HG03378 (cell line): ENCODE data around the gene PDLIM5.
"Not testable (repeated sequence)": the region's sequence is repeated elsewhere in the genome, so short reads cannot be mapped to it uniquely, and the experiment has no call there.

Experiments used
- ATAC-seq: cut with Tn5 transposase; IDR thresholded peaks from one replicate; pipeline ENCODE4 v1.9.1; 2021; ENCODE audit warnings: mild to moderate bottlenecking, moderate library complexity; ENCODE audit not compliant: unreplicated experiment

PDLIM5 gene

DNA sequence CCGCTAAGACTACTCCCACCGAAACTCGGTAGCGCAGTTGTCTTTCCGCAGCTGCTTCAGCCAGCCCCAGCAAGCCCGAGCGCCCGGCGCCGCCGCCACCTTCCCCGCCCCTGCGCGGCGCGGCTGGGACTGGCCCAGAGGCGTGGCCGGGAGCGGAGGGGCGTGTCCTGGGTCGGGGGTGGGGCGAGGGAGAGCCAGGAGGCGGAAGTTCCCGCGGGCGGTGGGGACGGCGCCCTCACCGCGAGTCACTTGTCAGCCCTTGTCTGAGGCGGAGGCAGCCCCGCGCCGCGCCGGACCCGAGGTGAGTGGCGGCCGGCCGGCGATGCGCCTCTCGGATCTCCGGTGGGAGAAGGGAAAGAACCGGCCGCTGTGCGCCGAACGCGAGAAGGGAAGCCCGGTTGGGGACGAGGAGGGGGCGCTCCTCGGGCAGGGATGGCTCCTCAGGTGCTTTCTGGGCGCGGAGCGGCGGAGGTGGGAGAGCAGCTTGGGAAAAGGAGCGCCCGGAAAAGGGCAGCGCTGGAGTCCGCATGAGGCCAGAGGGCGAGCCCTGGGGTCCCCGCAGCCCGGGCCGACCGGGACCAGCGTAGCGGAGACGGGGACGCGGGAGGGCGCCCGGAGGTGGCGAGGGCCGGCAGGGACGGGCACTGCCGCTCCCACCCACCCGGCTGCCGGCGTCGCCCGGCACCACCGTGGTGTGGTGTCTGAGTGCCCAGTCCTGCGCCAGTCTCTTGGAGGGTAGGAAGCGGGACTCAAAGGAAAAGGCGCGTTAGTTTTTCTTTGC lies at the start of gene PDLIM5:
TSS of gene PDLIM5 (plus strand) at position 248 of the 781 bp plus-strand sequence. CDS start 3,347 bp downstream, outside the sequence.
- peak; percentile 82 for ATAC-seq

- ATAC-seq = not testable (repeated sequence)
Observed at GRCh38 chr4:94402439-94402838, 49.3 kb upstream of the PDLIM5 start.

DNA sequence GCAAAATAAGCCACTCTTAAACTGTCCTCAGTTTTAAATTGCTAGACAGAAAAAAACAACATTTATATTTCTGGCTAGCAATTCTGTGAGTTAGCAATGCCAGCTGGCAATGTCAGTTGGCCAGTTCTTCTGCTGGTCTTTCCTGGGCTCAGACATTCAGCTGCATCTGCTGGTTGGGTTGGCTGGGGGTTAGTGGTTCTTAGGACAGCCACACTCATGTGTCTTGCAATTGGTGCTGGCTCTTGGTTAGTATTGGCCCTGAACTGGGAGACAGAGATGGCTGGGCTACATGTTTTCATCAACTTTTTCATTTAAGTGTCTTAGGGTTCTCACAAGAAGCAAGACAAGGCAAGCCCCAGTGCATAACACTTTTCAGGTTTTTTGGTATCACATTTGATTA lies 48.0 kb upstream of the PDLIM5 start:
- no peak for ATAC-seq

DNA sequence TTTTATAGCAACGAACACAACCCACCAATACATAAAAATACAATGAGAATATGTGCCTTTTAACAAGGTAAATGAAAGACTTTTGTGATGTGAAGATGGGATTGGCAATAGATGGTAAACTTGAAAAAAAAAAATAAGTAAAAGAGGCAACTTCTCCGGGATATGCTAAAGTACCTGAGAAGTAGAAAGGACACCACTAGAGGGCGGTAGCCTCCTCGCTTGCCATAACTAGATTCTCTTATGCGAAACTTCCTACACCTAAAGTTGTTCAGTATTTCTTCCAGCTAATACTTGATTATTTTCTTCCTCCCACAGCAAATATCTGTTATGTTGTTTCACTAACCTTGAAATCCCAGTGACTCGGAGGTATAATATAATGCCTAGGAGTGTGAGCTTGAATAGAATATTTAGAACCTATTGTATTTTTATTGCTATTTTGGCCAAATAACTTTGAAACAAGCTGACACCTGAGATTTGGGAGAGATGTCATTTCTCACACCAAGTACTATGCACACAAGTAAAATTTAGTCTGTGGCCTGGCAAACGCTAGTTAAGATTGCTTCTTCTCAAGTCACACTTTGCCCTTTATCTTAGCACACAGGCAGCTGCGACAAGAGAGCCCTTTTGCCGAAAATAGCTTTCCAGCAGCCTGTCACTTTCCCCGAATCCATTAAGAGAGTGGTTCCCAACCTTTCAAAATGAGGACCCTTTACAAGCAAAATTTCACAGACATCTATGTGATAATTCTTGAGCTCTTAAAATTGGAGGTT lies 44.9 kb upstream of the PDLIM5 start:
- peak; percentile 83 for ATAC-seq

DNA sequence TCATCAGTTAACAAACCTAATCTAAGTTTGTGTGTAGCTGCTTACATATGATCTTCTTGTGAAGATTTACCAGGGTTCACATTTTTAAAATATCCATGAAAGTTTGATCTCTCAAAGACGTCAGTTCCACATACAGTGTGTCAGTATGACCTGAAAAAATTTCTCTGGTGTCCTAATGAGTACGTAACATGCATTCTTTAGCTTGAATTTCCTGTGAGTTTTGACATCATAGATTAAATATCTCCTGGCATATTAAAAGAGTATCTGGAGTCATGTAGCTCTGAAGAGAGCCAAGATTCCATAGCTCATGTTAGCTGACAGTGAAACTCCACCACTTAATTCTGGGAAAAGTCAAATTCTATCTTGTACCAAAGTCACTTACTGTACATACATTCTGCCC lies 43.9 kb upstream of the PDLIM5 start:
- ATAC-seq = no peak

DNA sequence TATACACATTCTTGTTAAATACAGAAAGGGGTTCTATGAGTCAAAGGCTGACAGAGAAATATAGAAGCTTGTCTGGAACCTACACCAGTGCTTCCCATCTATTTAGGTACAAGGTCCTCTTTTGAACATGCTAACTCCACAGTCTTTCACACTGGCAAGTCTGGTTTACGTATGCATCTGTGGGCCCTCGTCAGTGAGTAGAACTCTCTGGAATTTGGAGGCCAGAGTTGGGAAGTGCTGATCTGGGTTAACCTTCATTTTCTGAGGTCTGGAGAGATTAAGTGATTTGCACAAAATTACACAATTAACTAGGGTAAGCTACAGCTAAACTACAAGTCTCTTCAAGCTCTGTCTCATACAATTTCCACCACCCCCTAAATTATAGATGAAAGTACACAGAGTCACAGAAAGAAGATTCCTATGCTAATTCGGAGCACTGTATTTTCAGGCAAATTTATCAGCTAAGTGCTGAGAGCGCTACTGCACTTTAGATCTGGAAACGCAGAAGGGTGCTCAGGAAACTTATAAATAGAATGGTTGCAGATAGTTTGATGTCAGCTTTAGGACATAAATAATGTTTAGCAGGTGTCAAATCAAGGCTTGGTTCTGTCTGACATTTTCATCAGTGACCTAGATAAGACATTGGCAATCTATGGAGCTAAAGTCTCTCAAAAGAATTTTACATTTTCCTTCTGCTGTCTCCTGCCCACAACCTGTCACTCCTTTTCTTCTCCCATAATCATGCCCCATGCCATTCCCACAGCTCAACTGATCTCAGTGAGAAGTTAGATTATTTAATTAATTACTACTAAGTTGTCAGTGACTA lies 43.0 kb upstream of the PDLIM5 start:
- no peak for ATAC-seq

DNA sequence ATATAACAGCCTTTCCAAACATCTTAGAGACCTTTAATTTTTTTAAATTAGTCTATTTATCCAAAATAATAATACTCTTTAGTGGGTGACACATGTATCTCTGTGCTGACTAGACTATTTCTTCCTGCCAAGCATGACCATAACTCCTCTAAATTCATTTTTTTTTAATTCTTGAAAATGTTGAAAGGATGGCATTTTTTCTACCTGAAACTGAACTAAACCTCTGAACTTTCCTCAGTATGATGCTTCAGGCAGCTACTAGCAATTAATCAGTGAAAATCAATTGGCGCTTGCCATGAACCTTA lies 42.4 kb upstream of the PDLIM5 start:
- ATAC-seq = no peak

DNA sequence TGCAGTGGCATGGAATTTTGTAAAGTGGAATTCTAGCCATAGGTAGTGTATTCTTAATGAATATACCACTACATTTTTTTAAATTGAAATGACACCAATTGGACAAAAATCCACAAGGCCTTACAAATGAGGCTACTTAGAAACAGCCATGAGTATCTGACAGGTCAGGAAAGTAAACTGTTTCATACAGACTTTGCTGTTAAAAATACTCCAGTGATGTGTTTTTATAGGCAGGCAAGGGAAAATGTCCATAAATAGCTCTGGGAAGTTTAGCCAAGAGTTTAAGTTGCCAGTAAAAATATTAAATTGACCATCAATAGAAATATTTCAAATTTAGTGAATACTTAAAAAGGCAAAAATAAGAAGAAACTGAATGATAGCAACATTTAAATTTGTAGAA lies 41.8 kb upstream of the PDLIM5 start:
- no peak for ATAC-seq

- no peak for ATAC-seq
Observed at GRCh38 chr4:94410678-94411206, 41.0 kb upstream of the PDLIM5 start.

- ATAC-seq = no peak
Observed at GRCh38 chr4:94411296-94411695, 40.4 kb upstream of the PDLIM5 start.

- no peak for ATAC-seq
Observed at GRCh38 chr4:94412019-94412657, 39.6 kb upstream of the PDLIM5 start.

DNA sequence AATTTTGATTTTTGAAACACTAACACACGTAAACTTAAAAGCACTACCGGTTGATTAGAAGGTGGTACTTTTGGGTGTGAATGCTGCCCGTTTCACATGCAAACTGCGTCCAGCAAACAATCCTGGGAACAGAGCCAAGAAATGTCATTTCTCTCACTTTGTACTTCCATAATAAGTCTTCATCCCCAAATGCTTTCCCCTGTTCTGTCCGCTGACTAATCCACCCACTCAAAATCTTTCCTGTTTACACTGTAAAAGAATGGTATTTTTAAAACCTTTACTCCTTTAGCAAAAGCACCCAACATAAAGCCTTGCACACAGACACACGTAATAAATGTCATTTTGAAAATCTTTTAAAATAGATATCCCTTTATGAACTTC lies 39.1 kb upstream of the PDLIM5 start:
- ATAC-seq = no peak

GRCh38 chr4:94413085-94413840 lies 38.5 kb upstream of the PDLIM5 start:
- no peak for ATAC-seq

- no peak for ATAC-seq
Observed at GRCh38 chr4:94414907-94415306, 36.8 kb upstream of the PDLIM5 start.

GRCh38 chr4:94415448-94415847 lies 36.3 kb upstream of the PDLIM5 start:
- no peak for ATAC-seq

DNA sequence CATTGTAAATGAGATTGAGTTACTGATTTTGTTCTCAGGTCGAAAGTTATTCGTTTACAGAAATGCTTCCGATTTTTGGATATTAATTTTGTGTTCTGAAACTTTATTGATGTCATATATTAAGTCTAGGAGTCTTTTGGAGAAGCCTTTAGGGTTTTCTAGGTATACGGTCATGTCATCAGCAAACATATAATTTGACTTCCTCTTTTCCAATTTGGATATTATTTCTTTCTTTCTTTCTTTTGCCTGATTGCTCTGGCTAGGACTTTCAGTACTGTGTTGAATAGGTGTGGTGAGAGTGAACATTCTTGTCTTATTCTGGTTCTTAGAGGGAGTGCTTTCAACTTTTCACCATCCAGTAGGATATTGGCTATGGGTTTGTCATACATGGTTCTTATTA lies 35.4 kb upstream of the PDLIM5 start:
- ATAC-seq = no peak

- ATAC-seq = no peak
Observed at GRCh38 chr4:94416981-94417380, 34.8 kb upstream of the PDLIM5 start.

GRCh38 chr4:94419549-94419948 lies 32.2 kb upstream of the PDLIM5 start:
- ATAC-seq = no peak

DNA sequence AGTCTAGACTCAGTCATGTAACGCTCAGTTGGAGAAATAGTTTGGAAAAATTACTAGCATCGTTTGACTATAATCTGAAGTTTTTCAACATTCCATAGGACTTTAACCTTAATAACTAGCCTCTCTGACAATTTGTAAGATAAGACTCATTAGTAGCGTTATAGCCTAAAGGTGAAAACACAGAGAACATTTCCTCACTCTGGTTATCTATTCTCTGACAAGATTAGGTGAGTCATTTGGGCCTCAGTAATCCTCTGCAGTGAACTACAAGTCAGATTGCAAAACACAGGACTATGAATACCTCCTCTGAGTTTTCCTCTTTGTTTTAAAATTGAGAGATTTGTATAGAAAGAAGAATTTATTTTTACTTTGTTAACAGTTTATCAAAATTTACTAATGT lies 31.8 kb upstream of the PDLIM5 start:
- ATAC-seq = no peak

- ATAC-seq = no peak
Observed at GRCh38 chr4:94420356-94420755, 31.4 kb upstream of the PDLIM5 start.
